Measurements from ENCODE around the gene CDCA8. TPM values are rescaled to one million over a fixed set of nuclear protein-coding genes. Genes with fewer than 3 reads are reported as not detected.

The CDCA8 gene
- total and polyA plus RNA-seq, 2 of the 8 experiments (the other 6 are each of a cell fraction or from before 2014, with no cell fraction given) = 43.9 to 46.2 TPM

DNA sequence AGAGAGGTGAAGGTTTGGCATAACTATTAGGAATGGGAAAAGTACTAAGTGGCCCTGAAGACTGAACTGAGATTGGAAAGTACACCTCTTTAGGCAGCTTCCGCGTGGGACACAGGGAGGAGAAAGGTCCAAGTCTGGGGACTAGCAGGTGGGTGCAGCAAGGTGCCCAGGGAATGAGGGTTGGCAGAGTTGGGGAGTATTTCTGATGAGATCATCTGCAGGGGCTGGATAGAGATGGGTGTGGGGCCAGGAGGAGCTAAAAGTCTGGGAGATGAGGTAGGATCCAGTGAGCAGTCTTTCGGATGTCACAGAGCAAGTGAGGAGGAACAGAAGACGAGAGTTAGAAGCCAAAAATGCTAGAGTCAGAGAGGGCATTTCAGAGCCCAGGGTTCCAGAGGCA is 36.1 kb downstream of the CDCA8 start (continued):
- TF ChIP-seq RNF2 (IDR thresholded peaks at IDR 0.05; ENCODE audit: borderline replicate concordance, low read depth, low read length, missing control alignments, poor library complexity, severe bottlenecking) = no peak
- TF ChIP-seq HDAC6 (IDR thresholded peaks at IDR 0.05; ENCODE audit: low read depth, low read length) = no peak

Measured in H1 (cell line).